ENCODE data around the gene EXOC3.
"Not testable (repeated sequence)": the region's sequence is repeated elsewhere in the genome, so short reads cannot be mapped to it uniquely, and the experiment has no call there.

Gene EXOC3

DNA sequence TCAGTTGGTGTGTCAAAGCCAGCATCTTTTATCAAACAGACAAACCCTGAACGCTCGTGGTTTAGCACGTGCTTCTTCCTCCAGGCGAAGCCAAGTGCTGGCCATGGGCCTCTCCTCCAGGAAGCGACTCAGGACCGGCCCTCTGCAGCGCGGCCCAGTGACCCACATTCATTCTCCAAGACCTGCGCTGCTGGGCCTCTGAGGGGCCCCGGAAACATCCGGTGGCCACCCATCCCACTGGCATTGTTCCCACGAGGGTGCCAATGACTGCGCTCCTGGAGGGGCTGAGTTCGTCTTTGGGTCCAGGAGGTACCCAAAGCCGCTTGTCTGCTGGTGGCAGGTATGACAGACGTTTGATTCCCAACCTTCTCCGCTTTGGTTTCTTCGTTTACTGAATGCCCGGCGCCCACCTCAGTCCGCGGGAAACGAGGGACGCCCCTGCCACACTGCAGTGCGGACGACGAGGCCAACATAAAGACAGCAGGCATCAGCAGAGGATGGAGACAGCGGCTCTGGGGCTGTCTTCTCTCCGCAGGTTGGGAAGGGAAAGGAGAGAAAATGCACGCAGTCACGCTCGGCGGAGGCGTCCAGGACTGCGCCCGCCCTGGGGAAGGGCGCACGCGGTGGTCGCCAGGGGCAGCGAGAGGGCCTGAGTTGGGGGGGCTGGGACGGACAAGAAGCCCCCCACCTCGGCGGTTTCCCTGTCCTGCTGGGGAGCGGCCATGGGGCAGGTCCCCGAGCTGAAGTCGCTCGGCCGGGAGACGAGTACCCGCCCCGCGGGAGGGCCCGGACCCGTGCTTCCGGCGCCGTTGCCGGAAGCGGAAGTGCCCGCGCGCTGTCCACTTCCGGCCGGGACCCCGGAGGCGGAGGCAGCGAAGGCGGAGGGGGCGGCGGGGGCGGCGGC is at the start of gene EXOC3:
Gene EXOC3, plus strand, starts transcription at position 842 of the 904 bp plus-strand sequence. CDS start 3,030 bp downstream, outside the sequence.
- H3K27me3 ChIP-seq (ENCODE audit: low read depth, low read length): no peaks in the 10 kb centered on the region
- peak within 1 kb of the TSS; percentile 67 for H3K27ac ChIP-seq (ENCODE audit: low read length)
- peaks cover 7 to 12% of the 10 kb centered on the region in 2 donors for H3K36me3 ChIP-seq (ENCODE audit: control insufficient read depth in 1 of 2, insufficient read depth in 2 of 2, low read length in 2 of 2)
- peak within 1 kb of the TSS; percentile 95 to 100 for H3K4me3 ChIP-seq (ENCODE audit: low read depth in 1 of 2, low read length in 2 of 2)
- peaks cover 5 to 24% of the 10 kb centered on the region in 2 donors for H3K4me1 ChIP-seq (ENCODE audit: control insufficient read depth in 1 of 2, insufficient read depth in 2 of 2, low read length in 2 of 2)
- no peaks in the 10 kb centered on the region for H3K9me3 ChIP-seq (ENCODE audit: control insufficient read depth in 1 of 2, low read length in 2 of 2)

DNA sequence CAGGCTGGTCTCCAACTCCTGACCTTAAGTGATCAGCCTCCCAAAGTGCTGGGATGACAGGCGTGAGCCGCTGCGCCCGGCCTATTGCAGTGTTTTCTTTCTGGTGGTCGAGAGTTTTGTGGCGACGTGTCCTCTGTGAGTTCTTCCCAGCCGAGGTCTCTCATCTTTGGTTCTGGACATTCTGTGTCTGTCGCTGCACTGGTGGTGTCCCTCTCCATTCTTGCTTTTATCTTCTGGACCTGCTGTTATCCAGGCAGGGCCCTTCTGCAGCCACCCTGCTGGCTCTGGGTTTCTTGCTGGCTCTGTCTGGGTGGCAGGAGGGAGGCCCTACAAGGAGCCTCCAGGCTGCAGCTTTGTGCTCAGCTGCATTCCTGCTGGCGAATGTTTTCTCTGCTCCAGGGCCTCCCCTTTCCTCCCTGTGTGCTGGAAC is 49.1 kb upstream of the EXOC3 start:
- H3K4me1 ChIP-seq (ENCODE audit: control insufficient read depth in 1 of 2, insufficient read depth in 2 of 2, low read length in 2 of 2): no peaks in the 10 kb centered on the region
- no peak overlapping the region for H3K27ac ChIP-seq (ENCODE audit: low read length)
- H3K36me3 ChIP-seq (ENCODE audit: control insufficient read depth in 1 of 2, insufficient read depth in 2 of 2, low read length in 2 of 2): no peaks in the 10 kb centered on the region
- H3K4me3 ChIP-seq (ENCODE audit: low read depth in 1 of 2, low read length in 2 of 2): no peak overlapping the region
- H3K27me3 ChIP-seq (ENCODE audit: low read depth, low read length): no peaks in the 10 kb centered on the region
- no peaks in the 10 kb centered on the region for H3K9me3 ChIP-seq (ENCODE audit: control insufficient read depth in 1 of 2, low read length in 2 of 2)

DNA sequence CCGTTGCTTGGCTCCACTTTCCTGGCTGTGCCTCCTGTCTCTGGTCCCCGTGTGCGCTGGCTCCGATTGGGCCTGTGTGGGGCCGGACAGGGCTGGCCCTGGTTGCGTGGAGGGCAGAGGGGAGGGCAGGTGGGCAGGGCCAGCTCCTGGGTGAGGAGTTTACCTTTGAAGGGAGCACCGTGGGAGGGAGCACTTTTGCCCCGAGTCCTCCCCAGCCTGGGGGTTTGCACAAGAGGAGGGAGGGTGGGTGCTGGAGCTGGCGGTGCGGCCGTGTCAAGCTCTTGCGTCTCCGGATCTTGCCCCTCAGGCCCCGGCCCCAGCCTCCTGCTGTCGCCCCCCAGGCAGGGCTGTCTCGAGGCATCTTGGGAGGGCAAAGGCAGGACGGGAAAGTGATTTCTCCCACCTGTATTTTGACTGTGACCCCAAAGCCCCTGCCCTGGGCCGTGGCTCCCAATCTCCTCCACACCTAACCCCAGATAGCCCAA is 48.3 kb upstream of the EXOC3 start:
- H3K36me3 ChIP-seq (ENCODE audit: control insufficient read depth in 1 of 2, insufficient read depth in 2 of 2, low read length in 2 of 2): no peaks in the 10 kb centered on the region
- H3K27me3 ChIP-seq (ENCODE audit: low read depth, low read length): no peaks in the 10 kb centered on the region
- H3K4me3 ChIP-seq (ENCODE audit: low read depth in 1 of 2, low read length in 2 of 2): no peak overlapping the region
- H3K4me1 ChIP-seq (ENCODE audit: control insufficient read depth in 1 of 2, insufficient read depth in 2 of 2, low read length in 2 of 2): no peaks in the 10 kb centered on the region
- H3K9me3 ChIP-seq (ENCODE audit: control insufficient read depth in 1 of 2, low read length in 2 of 2): no peaks in the 10 kb centered on the region
- H3K27ac ChIP-seq (ENCODE audit: low read length): no peak overlapping the region

DNA sequence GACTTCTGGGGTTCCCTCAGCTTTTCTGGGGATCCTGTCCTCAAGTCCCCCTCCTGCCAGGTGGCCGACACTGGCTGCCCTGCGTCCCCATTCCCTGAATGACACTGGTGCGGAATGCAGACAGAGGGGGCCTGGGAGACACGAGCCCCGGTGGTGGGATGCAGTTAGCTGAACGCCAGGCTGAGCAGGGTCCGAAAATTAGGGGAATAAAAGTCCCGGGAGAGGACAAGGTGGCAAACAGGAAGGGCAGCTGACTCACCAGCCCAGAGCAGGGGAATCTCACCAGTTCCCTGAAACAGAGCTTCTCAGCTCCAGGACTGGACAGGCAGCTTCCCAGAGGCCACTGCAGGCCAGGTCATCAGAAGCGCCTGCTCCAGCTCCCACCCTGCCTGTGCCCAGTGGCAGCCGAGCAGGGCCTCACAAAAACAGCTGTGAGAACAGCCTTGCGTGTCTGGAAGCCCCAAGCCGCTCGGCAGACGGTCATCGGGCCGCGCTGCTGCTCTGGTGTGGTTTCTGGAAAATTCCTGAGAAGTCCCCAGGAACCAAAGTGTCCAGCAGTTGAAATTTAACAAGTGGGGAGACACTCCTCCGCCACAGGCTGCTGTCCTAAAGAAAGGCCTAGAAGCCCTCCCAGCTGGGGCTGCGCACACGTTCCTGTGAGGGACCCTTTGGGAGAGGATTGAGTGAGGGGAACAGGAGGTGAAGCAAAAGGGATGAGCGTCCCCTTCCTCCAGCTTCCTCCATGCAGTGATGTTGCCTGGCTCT is 47.6 kb upstream of the EXOC3 start:
- Histone ChIP-seq H3K4me3 (ENCODE audit: low read depth in 1 of 2, low read length in 2 of 2) (no peak overlapping the region), H3K27me3 (ENCODE audit: low read depth, low read length) (no peaks in the 10 kb centered on the region), H3K4me1 (ENCODE audit: control insufficient read depth in 1 of 2, insufficient read depth in 2 of 2, low read length in 2 of 2) (no peaks in the 10 kb centered on the region), H3K27ac (ENCODE audit: low read length) (no peak overlapping the region), H3K9me3 (ENCODE audit: control insufficient read depth in 1 of 2, low read length in 2 of 2) (no peaks in the 10 kb centered on the region), H3K36me3 (ENCODE audit: control insufficient read depth in 1 of 2, insufficient read depth in 2 of 2, low read length in 2 of 2) (peaks cover 0 to 3% of the 10 kb centered on the region in 2 donors)

DNA sequence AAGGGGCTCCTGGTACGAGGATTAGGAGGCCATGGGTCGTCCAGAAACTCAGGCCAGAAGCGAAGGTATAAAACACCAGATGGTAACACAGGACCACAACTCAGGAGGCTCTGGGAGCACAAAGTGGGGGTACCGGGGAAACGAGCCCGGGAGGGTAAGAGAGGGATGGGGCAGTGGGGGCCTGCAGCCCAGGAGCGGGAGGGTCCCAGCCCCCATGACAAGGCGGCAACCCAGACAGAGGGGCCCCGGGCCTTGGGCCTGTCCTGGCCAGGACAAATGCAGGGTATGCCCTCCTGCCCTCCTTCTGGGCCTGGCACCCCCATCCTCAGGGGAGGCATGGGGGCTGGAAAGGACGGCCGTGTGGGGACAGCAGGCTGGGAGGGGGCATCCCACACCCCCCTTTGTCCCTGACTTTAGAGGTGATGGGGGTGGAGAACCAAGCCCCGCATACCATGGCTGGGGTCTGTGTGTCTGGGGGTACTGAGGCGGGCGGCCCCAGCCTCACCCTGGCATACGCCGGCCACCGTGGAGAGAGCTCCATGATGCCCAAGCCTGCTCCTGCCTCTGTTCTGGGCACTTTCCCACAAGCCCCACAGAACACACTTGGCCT is 47.0 kb upstream of the EXOC3 start:
- Histone ChIP-seq H3K36me3 (ENCODE audit: control insufficient read depth in 1 of 2, insufficient read depth in 2 of 2, low read length in 2 of 2) (peaks cover 0 to 3% of the 10 kb centered on the region in 2 donors), H3K9me3 (ENCODE audit: control insufficient read depth in 1 of 2, low read length in 2 of 2) (no peaks in the 10 kb centered on the region), H3K4me1 (ENCODE audit: control insufficient read depth in 1 of 2, insufficient read depth in 2 of 2, low read length in 2 of 2) (no peaks in the 10 kb centered on the region), H3K4me3 (ENCODE audit: low read depth in 1 of 2, low read length in 2 of 2) (no peak overlapping the region), H3K27ac (ENCODE audit: low read length) (no peak overlapping the region), H3K27me3 (ENCODE audit: low read depth, low read length) (no peaks in the 10 kb centered on the region)

DNA sequence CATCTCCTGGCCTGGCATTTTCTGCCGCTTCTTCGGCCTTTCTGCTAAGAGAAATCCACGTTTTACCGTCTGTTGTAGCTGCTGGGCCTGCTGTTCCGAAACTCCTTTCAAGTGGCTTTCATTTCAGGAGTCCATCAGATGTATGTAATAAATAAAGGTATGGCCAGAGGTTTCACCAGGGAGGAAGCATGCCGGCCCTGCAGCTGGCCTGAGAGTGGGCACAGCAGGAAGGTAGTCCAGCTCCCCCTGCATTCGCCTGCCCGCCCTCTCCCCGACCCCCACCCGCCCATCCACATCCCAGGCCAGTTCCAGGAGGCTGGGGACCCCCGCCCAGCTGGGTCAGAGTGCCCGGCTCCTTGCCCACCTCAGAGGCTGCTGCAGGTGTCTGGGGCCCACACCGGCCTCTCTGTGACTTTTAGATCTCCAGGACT is 46.4 kb upstream of the EXOC3 start:
- peaks cover 0 to 3% of the 10 kb centered on the region in 2 donors for H3K36me3 ChIP-seq (ENCODE audit: control insufficient read depth in 1 of 2, insufficient read depth in 2 of 2, low read length in 2 of 2)
- H3K27ac ChIP-seq (ENCODE audit: low read length): no peak overlapping the region
- H3K9me3 ChIP-seq (ENCODE audit: control insufficient read depth in 1 of 2, low read length in 2 of 2): no peaks in the 10 kb centered on the region
- no peaks in the 10 kb centered on the region for H3K4me1 ChIP-seq (ENCODE audit: control insufficient read depth in 1 of 2, insufficient read depth in 2 of 2, low read length in 2 of 2)
- no peak overlapping the region for H3K4me3 ChIP-seq (ENCODE audit: low read depth in 1 of 2, low read length in 2 of 2)
- no peaks in the 10 kb centered on the region for H3K27me3 ChIP-seq (ENCODE audit: low read depth, low read length)

DNA sequence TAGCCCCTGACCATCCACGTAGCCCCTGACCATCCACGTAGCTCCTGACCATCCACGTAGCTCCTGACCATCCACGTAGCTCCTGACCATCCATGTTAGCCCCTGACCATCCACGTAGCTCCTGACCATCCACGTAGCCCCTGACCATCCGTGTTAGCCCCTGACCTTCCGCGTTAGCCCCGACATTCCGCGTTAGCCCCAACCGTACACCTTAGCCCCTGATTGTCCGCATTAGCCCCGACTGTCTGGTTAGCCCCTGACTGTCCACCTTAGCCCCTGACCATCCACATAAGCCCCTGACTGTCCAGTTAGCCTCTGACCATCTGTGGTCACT is 44.9 kb upstream of the EXOC3 start:
- not testable (repeated sequence) for H3K27ac ChIP-seq (ENCODE audit: low read length); H3K4me1 ChIP-seq (ENCODE audit: control insufficient read depth in 1 of 2, insufficient read depth in 2 of 2, low read length in 2 of 2); H3K27me3 ChIP-seq (ENCODE audit: low read depth, low read length); H3K36me3 ChIP-seq (ENCODE audit: control insufficient read depth in 1 of 2, insufficient read depth in 2 of 2, low read length in 2 of 2); H3K4me3 ChIP-seq (ENCODE audit: low read depth in 1 of 2, low read length in 2 of 2); H3K9me3 ChIP-seq (ENCODE audit: control insufficient read depth in 1 of 2, low read length in 2 of 2)

DNA sequence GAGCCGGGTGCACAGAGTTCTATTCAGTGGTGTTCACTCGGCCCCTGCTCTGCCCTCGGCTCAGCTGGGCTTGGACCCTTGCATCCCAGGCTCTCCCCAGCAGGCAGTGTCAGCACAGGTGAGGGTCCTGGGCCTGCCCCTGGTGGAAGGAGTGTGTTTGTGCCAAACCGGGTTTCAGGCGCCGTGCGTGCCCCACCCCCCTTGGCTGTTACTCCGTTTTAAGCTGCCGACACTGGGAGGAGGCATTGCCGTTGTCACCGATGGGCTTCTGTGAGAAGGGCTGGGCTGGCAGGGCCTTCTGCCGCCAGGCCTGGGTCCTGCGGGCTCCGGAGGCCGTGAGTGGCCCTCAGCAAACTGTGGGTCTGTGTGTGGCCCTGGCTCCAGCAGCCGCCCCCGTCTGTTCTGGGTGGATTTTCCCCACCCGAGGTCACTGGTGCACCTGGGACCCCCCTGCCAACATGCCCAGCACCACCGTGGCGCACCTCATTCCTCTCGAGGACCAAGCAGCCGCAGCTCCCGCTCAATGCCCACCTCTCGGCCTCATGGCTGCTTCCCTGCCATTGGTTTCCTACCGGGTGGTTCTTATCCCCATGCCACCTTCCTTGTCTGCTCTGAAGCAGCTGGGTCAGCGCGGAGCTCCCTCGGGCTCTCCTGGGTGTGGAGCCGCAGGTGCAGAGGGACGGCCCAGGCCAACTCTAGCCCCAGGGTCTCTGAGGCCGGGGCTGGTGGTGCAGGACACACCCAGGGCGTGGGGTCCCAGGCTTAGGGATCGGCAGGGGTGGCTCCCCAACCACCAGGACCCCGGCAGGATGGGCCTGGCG is 44.3 kb upstream of the EXOC3 start:
- Histone ChIP-seq H3K27ac (ENCODE audit: low read length) (no peak overlapping the region), H3K4me3 (ENCODE audit: low read depth in 1 of 2, low read length in 2 of 2) (no peak overlapping the region), H3K9me3 (ENCODE audit: control insufficient read depth in 1 of 2, low read length in 2 of 2) (no peaks in the 10 kb centered on the region), H3K36me3 (ENCODE audit: control insufficient read depth in 1 of 2, insufficient read depth in 2 of 2, low read length in 2 of 2) (peaks cover 0 to 3% of the 10 kb centered on the region in 2 donors), H3K27me3 (ENCODE audit: low read depth, low read length) (no peaks in the 10 kb centered on the region), H3K4me1 (ENCODE audit: control insufficient read depth in 1 of 2, insufficient read depth in 2 of 2, low read length in 2 of 2) (no peaks in the 10 kb centered on the region)

DNA sequence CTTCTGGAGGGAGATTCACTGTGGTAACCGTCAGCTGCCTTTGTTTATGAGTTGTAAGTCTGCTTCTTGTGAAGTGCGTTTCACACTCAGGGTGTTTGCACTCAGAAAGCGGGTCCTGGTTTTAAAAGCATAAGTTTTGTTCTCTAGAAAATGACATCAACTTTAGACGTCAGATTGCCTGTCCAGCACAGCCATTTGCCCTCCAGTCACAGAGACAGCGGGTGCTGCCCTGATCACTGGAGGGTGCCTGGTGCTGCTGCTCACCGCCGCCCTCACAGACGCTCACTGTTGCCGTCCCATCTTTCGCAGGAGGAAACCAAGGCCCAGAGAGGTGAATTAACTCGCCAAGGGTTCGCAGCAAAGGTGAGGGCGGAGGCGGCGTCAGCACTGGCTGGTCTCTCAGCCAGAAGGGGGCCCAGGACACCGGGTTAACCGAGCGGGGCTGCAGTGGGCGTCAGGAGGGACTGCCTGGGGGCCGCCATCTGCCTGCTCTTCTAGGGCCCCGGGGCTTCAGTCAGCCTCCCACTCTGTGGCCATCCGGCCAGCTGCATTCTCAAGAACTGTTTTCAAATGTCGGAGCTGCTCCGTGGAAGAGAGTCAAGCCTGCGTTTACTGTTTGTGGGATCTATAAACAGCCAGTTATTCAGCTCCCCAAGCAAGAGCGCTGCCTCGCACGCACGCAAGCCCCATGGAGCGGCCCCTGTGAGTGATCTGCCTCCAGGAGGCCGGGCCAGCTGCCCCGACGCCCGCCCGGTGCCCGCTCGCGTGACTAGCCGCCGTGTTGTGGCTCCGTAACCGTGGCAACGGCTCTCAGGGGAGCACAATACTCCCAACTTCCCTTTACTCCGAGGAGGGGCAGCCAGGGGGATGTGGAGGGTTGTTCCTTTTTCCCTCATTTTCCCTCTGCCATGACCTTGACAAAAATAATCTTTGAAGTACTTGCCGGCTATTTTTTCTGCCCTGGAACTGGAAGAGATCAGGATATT is 43.4 kb upstream of the EXOC3 start:
- no peaks in the 10 kb centered on the region for H3K4me1 ChIP-seq (ENCODE audit: control insufficient read depth in 1 of 2, insufficient read depth in 2 of 2, low read length in 2 of 2)
- peak overlapping the region; percentile 49 for H3K27ac ChIP-seq (ENCODE audit: low read length)
- peak overlapping the region; percentile 12 to 48 for H3K4me3 ChIP-seq (ENCODE audit: low read depth in 1 of 2, low read length in 2 of 2)
- H3K27me3 ChIP-seq (ENCODE audit: low read depth, low read length): no peaks in the 10 kb centered on the region
- H3K9me3 ChIP-seq (ENCODE audit: control insufficient read depth in 1 of 2, low read length in 2 of 2): no peaks in the 10 kb centered on the region
- peaks cover 0 to 3% of the 10 kb centered on the region in 2 donors for H3K36me3 ChIP-seq (ENCODE audit: control insufficient read depth in 1 of 2, insufficient read depth in 2 of 2, low read length in 2 of 2)

Data from muscle layer of duodenum (tissue), 2 donors.